GM12878 (cell line): Measurements from ENCODE around the gene POMC. TPM values are rescaled to one million over a fixed set of nuclear protein-coding genes. Genes with fewer than 3 reads are reported as not detected.

ENCODE experiments used
- ATAC-seq: fragments of 200-7000 bp; cut with Tn5 transposase; 3 replicates; pipeline ENCODE4 v1.9.1; 2020; ENCODE audit warnings: mild to moderate bottlenecking, moderate library complexity
- BruUV-seq: library from RNA; stranded (reverse); fragments of 400-500 nt; replicated peaks from 2 replicates; lab custom pipeline; 2021; lab: Mats Ljungman, UMichigan
- CTCF ChIA-PET: fragments of 300-600 bp; sonication (Branson Sonifier 250); formaldehyde crosslinking; extraction: SDS; loops from one replicate; lab custom pipeline; 2021; ENCODE audit warnings: inconsistent platforms; lab: Yijun Ruan, JAX
- POLR2A ChIA-PET: fragments of 350-600 bp; formaldehyde crosslinking; extraction: SDS; loops from one replicate; lab custom pipeline; 2021; ENCODE audit warnings: inconsistent platforms; lab: Charles Lee
- RAD21 ChIA-PET: fragments of 300-600 bp; sonication (Branson Sonifier 250); formaldehyde crosslinking; loops from one replicate; lab custom pipeline; 2023; ENCODE audit warnings: antibody characterized with exemption; ENCODE audit not compliant: unreplicated experiment; lab: Charles Lee
- SMC1A ChIA-PET: fragments of 300-600 bp; sonication (Branson Sonifier 250); formaldehyde crosslinking; loops from one replicate; lab custom pipeline; 2023; ENCODE audit not compliant: unreplicated experiment, uncharacterized antibody; lab: Charles Lee
- DNase-seq: peaks from one replicate; pipeline ENCODE4 v3.0.0-alpha.2; 2011; ENCODE audit warnings: low read depth, low spot score
- FAIRE-seq: peaks from 3 replicates; lab custom pipeline; 2011; peaks lifted over from hg19 to GRCh38; lab: Jason Lieb, UNC
- H2AFZ ChIP-seq: 2 replicates; pipeline ENCODE4 v1.6.0; 2011; ENCODE audit warnings: low read depth, low read length, control low read depth; ENCODE audit not compliant: control insufficient read depth
- H3K27ac ChIP-seq: 2 replicates; pipeline ENCODE4 v1.5.1; 2011; ENCODE audit warnings: control low read depth; ENCODE audit not compliant: control insufficient read depth, insufficient read depth
- H3K27me3 ChIP-seq, 2 experiments: replicated peaks in 1 of 2; 2 replicates each; pipeline versions ENCODE4 v1.6.0 to v1.6.1; 2011; ENCODE audit warnings: low read length in 1 of 2; ENCODE audit not compliant: control insufficient read depth in 2 of 2, insufficient read depth in 2 of 2
- H3K36me3 ChIP-seq, 2 experiments: 2 replicates each; pipeline ENCODE4 v1.5.1; 2011; ENCODE audit warnings: low read length in 1 of 2; ENCODE audit not compliant: control insufficient read depth in 2 of 2, insufficient read depth in 2 of 2
- H3K4me1 ChIP-seq: 2 replicates; pipeline ENCODE4 v1.6.1; 2011; ENCODE audit warnings: mild to moderate bottlenecking, low read length, moderate library complexity, mixed read lengths; ENCODE audit not compliant: control insufficient read depth, insufficient read depth
- H3K4me2 ChIP-seq: 2 replicates; pipeline ENCODE4 v1.6.0; 2011; ENCODE audit warnings: control low read depth; ENCODE audit not compliant: control insufficient read depth, insufficient read depth
- H3K4me3 ChIP-seq: fragments of 200-600 bp; sonication (generic); 2 replicates; pipeline ENCODE4 v1.5.1; 2016
- H3K79me2 ChIP-seq: 2 replicates; pipeline ENCODE4 v1.6.0; 2011; ENCODE audit warnings: low read length; ENCODE audit not compliant: control insufficient read depth, insufficient read depth
- H3K9ac ChIP-seq: 2 replicates; pipeline ENCODE4 v1.8.0; 2011; ENCODE audit warnings: low read length, control low read depth, mixed read lengths; ENCODE audit not compliant: control insufficient read depth, insufficient read depth
- H3K9me3 ChIP-seq: replicated peaks from 3 replicates; pipeline ENCODE4 v1.5.1; 2011; ENCODE audit warnings: mild to moderate bottlenecking, low read length; ENCODE audit not compliant: control insufficient read depth, insufficient read depth
- H4K20me1 ChIP-seq: 2 replicates; pipeline ENCODE4 v1.6.0; 2011; ENCODE audit not compliant: control insufficient read depth, insufficient read depth
- CBX5 ChIP-seq: sonication (generic); IDR thresholded peaks from 2 replicates; pipeline ENCODE4 v1.6.1; 2016; ENCODE audit warnings: low read depth, moderate library complexity, mild to moderate bottlenecking, inconsistent platforms
- RB1 ChIP-seq: fragments of 450-650 bp; formaldehyde crosslinking; IDR thresholded peaks from 2 replicates; pipeline ENCODE4 v1.6.1; 2017; ENCODE audit warnings: mild to moderate bottlenecking, borderline replicate concordance
- SIX5 ChIP-seq: IDR thresholded peaks from 2 replicates; pipeline ENCODE4 v1.6.1; 2011; ENCODE audit warnings: mild to moderate bottlenecking, low read depth, low read length, moderate library complexity; ENCODE audit not compliant: severe bottlenecking
- SMARCA5 ChIP-seq: fragments of 450-650 bp; IDR thresholded peaks from 2 replicates; pipeline ENCODE4 v1.6.1; 2017; ENCODE audit warnings: mild to moderate bottlenecking
- SUPT20H ChIP-seq: IDR thresholded peaks from 2 replicates; pipeline ENCODE4 v1.6.1; 2011; ENCODE audit warnings: low read depth, mild to moderate bottlenecking, low read length, moderate library complexity, borderline replicate concordance; ENCODE audit not compliant: control insufficient read depth
- ZBTB40 ChIP-seq: fragments of 450-650 bp; IDR thresholded peaks from 2 replicates; pipeline ENCODE4 v1.6.1; 2016; ENCODE audit warnings: mild to moderate bottlenecking, moderate library complexity, borderline replicate concordance
- ZZZ3 ChIP-seq: IDR thresholded peaks from 2 replicates; pipeline ENCODE4 v1.6.1; 2011; ENCODE audit warnings: low read depth; ENCODE audit not compliant: control insufficient read depth, insufficient read length
- WGBS: methylation state at CpG from one replicate; pipeline ENCODE4 v1.1.6; 2016; ENCODE audit warnings: low lambda C conversion rate; ENCODE audit not compliant: insufficient replicate concordance, insufficient coverage; ENCODE audit errors: missing lambda C conversion rate; 5-methylcytosine and 5-hydroxymethylcytosine counted together
- in situ Hi-C: fragments of 300-500 bp; cut with MboI; formaldehyde crosslinking; loops from 9 replicates; pipeline ENCODE4 v1.14.3; 2018; ENCODE audit warnings: mixed read lengths
- intact Hi-C: fragments of 100-400 bp; cut with micrococcal nuclease; formaldehyde crosslinking; loops from one replicate; pipeline ENCODE4 v1.14.2; 2022; ENCODE audit not compliant: unreplicated experiment
- polyA plus RNA-seq, 11 experiments: library from polyadenylated mRNA; depleted of rRNA in 4 of 11; unstranded in 6 of 11; stranded (reverse) in 5 of 11; fragments of >200 nt; fragmentation: Nextera tagmentation in 4 of 11; fragmentation: Illumina TruSeq in 1 of 11; extraction: Ambion mirVana in 4 of 11; extraction: Trizol in 1 of 11; gene quantifications; 1 replicate in 1 of 11; 2 replicates in 10 of 11; pipeline versions ENCODE4 v1.2.1 to v1.2.3, GENCODE V29; 2011 to 2016; ENCODE audit warnings: inconsistent platforms in 2 of 11, missing spikeins in 2 of 11, low read depth in 1 of 11
- total RNA-seq, 4 experiments: library from RNA; depleted of rRNA in 3 of 4; stranded (reverse); fragments of >200 nt in 3 of 4; fragmentation: Illumina TruSeq in 1 of 4; extraction: Trizol in 1 of 4; gene quantifications; 2 replicates each; pipeline versions ENCODE4 v1.2.1 to v1.2.3, GENCODE V29; 2013 to 2021

Gene POMC
- total and polyA plus RNA-seq, 10 of the 15 experiments (the other 5 are each of a cell fraction or from before 2014, with no cell fraction given): 0.05 to 14.7 (median 6.8) TPM; not detected in 1

GRCh38 chr2:25197336-25198208, 29.2 kb upstream of the POMC start:
- Histone ChIP-seq H3K27ac (no peak overlapping the region), H3K4me1 (peaks cover 7% of the 10 kb centered on the region; the same call in 1 of the 2 replicates), H3K27me3 (no peaks in the 10 kb centered on the region), H3K9ac (no peak overlapping the region), H3K4me2 (no peak overlapping the region), H3K36me3 (no peaks in the 10 kb centered on the region), H4K20me1 (no peaks in the 10 kb centered on the region), H3K79me2 (no peaks in the 10 kb centered on the region), H3K4me3 (no peak overlapping the region), H2AFZ (no peak overlapping the region), H3K9me3 (no peaks in the 10 kb centered on the region)
- ChIA-PET SMC1A (interaction anchor here (0.7 to 3.5 kb wide), 8 partner anchors 30 to 369 kb away, joined by 3 to 70 read pairs (median 4); partner anchors contain the start of gene POMC), RAD21 (interaction anchor here (0.8 to 5.0 kb wide), 7 partner anchors 23 to 369 kb away, joined by 3 to 79 read pairs (median 5); no protein-coding TSS in a partner anchor), CTCF (interaction anchor here (0.6 to 4.4 kb wide), 18 partner anchors 9 to 620 kb away, joined by 3 to 132 read pairs (median 4); partner anchors contain the start of gene POMC), POLR2A (interaction anchor here (0.6 to 0.7 kb wide), 3 partner anchors 33 to 287 kb away, joined by 3 to 5 read pairs (median 3); no protein-coding TSS in a partner anchor)
- BruUV-seq: no TSS peak
- in situ Hi-C loops: loop anchor here (5.0 kb wide), 1 partner anchor 220 kb away; no protein-coding TSS in a partner anchor
- 54% methylated on average over 12 of the region's 12 CpGs for WGBS
- TF ChIP-seq RB1 (no peak), ZBTB40 (no peak), CBX5 (no peak), SUPT20H (no peak), SMARCA5 (no peak), SIX5 (no peak), ZZZ3 (no peak)
- ATAC-seq (no peak), DNase-seq (no peak), FAIRE-seq (no peak)
- intact Hi-C loops: loop anchor here (2.0 kb wide), 2 partner anchors 31 to 223 kb away; no protein-coding TSS in a partner anchor
